HepG2 (cell line): ENCODE results near the gene PHF23. TPM values are rescaled to one million over a fixed set of nuclear protein-coding genes. Genes with fewer than 3 reads are reported as not detected.

Source experiments
- CBFB ChIP-seq: sonication (generic); formaldehyde crosslinking; IDR thresholded peaks from 2 replicates; pipeline ENCODE4 v1.4.0; 2020; ENCODE audit warnings: missing genetic modification reagents
- CEBPB ChIP-seq: IDR thresholded peaks from 2 replicates; pipeline ENCODE4 v1.6.1; 2011; ENCODE audit warnings: low read depth, low read length, improper control_type of control experiment, borderline replicate concordance
- HCFC1 ChIP-seq: fragments of 150-350 bp; IDR thresholded peaks from 2 replicates; pipeline ENCODE4 v1.6.1; 2014; ENCODE audit warnings: low read depth, low read length
- MEF2D ChIP-seq: sonication (generic); formaldehyde crosslinking; IDR thresholded peaks from 2 replicates; pipeline ENCODE4 v1.5.1; 2020; ENCODE audit warnings: mild to moderate bottlenecking, missing genetic modification reagents
- NCOA2 ChIP-seq: sonication (generic); formaldehyde crosslinking; IDR thresholded peaks from 2 replicates; pipeline ENCODE4 v1.8.0; 2022; ENCODE audit warnings: inconsistent platforms
- NFIB ChIP-seq: sonication (generic); formaldehyde crosslinking; IDR thresholded peaks from 2 replicates; pipeline ENCODE4 v1.9.0; 2021; ENCODE audit warnings: missing genetic modification reagents, mild to moderate bottlenecking, borderline replicate concordance
- NR2F2 ChIP-seq: IDR thresholded peaks from 2 replicates; pipeline ENCODE4 v1.6.1; 2012; ENCODE audit warnings: low read depth, inconsistent platforms, borderline replicate concordance
- RBAK ChIP-seq: sonication (generic); formaldehyde crosslinking; IDR thresholded peaks from 2 replicates; pipeline ENCODE4 v1.5.1; 2020; ENCODE audit warnings: mild to moderate bottlenecking, missing genetic modification reagents
- RERE ChIP-seq: IDR thresholded peaks from 2 replicates; pipeline ENCODE4 v1.6.1; 2016; ENCODE audit warnings: low read depth, missing genetic modification reagents, missing compliant biosample characterization
- REST ChIP-seq, 2 experiments: IDR thresholded peaks; 2 replicates each; pipeline ENCODE4 v1.6.1; 2011 to 2012; ENCODE audit warnings: low read length in 2 of 2, borderline replicate concordance in 1 of 2, low read depth in 1 of 2, mild to moderate bottlenecking in 1 of 2, moderate library complexity in 1 of 2
- REXO4 ChIP-seq: sonication (generic); formaldehyde crosslinking; IDR thresholded peaks from 2 replicates; pipeline ENCODE4 v1.8.0; 2022; ENCODE audit warnings: missing genetic modification reagents, mild to moderate bottlenecking, borderline replicate concordance
- TAF1 ChIP-seq: sonication (generic); formaldehyde crosslinking; IDR thresholded peaks from 2 replicates; pipeline ENCODE4 v1.4.0; 2020; ENCODE audit warnings: missing genetic modification reagents
- ZNF512B ChIP-seq: sonication (generic); formaldehyde crosslinking; IDR thresholded peaks from 2 replicates; pipeline ENCODE4 v1.5.1; 2020; ENCODE audit warnings: missing genetic modification reagents, mild to moderate bottlenecking, borderline replicate concordance
- ZNF704 ChIP-seq: sonication (generic); formaldehyde crosslinking; IDR thresholded peaks from 2 replicates; pipeline ENCODE4 v1.8.1; 2023; ENCODE audit warnings: mild to moderate bottlenecking, inconsistent platforms, moderate library complexity, missing genetic modification reagents, borderline replicate concordance
- polyA plus RNA-seq, 8 experiments: library from polyadenylated mRNA; depleted of rRNA in 3 of 8; stranded (reverse) in 7 of 8; unstranded in 1 of 8; fragments of >200 nt; fragmentation: Illumina TruSeq in 4 of 8; extraction: Trizol in 4 of 8; gene quantifications; 2 replicates each; pipeline versions ENCODE4 v1.2.1 to v1.2.3, GENCODE V29; 2011 to 2016; ENCODE audit warnings: low read depth in 4 of 8, missing spikeins in 1 of 8, mixed read lengths in 1 of 8; ENCODE audit not compliant: insufficient read depth in 1 of 8
- total RNA-seq, 5 experiments: library from RNA; depleted of rRNA; stranded (reverse); fragments of >200 nt; fragmentation: Illumina TruSeq; extraction: Trizol; gene quantifications; 2 replicates each; pipeline ENCODE4 v1.2.3, GENCODE V29; 2016; ENCODE audit warnings: low read depth in 1 of 5

Gene PHF23
- total and polyA plus RNA-seq, 2 of the 13 experiments (the other 11 are each of a cell fraction or from before 2014, with no cell fraction given): 27.6 to 33.2 TPM

- TF ChIP-seq ZNF704 (CRISPR knock-in tag): no peak
- no peak for TF ChIP-seq NFIB (CRISPR knock-in tag)
- TF ChIP-seq CEBPB: no peak
- TF ChIP-seq REXO4 (CRISPR knock-in tag): no peak
- TF ChIP-seq HCFC1: peak; percentile 46; the same call in 1 of the 2 replicates
- TF ChIP-seq RBAK (CRISPR knock-in tag): no peak
- no peak for TF ChIP-seq NR2F2
- TF ChIP-seq NCOA2 (CRISPR knock-in tag): no peak
- TF ChIP-seq RERE: no peak
- TF ChIP-seq ZNF512B: no peak
- TF ChIP-seq TAF1 (CRISPR knock-in tag): peak; percentile 61; the same call in 1 of the 2 replicates
- TF ChIP-seq CBFB (CRISPR knock-in tag): no peak
- TF ChIP-seq MEF2D (CRISPR knock-in tag): no peak
- peak in 1 of 2 experiments; percentile 55; a peak in 1 of 4 replicates for TF ChIP-seq REST (IDR thresholded peaks at IDR 0.05; ENCODE audit: borderline replicate concordance in 1 of 2, low read depth in 1 of 2, low read length in 2 of 2)
These were observed 12.5 kb upstream of the PHF23 start, which contains the start of gene CTDNEP1 (continued) for GRCh38 chr17:7251661-7252175.
